Measurements from ENCODE around the gene IRAK3.

DNA sequence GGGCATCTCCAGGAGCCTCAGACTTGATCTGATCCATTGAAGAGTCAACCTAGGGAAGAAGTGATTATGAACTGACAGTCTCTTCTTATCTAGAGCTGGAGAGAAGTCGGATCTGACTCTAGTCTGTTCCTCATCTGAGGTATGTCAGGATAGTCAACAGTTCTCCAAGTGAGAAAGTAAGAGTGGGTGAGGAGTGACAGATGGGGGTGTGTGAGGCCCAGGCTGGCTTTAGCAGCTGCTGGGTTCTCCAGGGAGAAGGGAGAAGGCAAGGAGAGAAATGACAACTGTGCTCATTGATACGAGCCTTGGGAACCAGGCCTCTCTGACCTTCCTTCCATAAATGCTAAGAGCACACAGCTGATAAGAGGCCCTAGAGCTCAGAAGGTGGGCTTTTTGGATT, 53.3 kb downstream of the IRAK3 start:
- no peak for TF ChIP-seq POLR2A (IDR thresholded peaks at IDR 0.05; ENCODE audit: low read length)
- no peak for TF ChIP-seq GATA1 (IDR thresholded peaks at IDR 0.05; ENCODE audit: low read depth, low read length)

Measured in erythroblast (primary cell).